NCI-H526 (cell line): ENCODE measurements around the gene S100A9.

Experiments used
- DNase-seq, 2 experiments: peaks; one replicate each; lab custom pipeline; 2025; lab: John Stamatoyannopoulos, UW

S100A9 gene

DNA sequence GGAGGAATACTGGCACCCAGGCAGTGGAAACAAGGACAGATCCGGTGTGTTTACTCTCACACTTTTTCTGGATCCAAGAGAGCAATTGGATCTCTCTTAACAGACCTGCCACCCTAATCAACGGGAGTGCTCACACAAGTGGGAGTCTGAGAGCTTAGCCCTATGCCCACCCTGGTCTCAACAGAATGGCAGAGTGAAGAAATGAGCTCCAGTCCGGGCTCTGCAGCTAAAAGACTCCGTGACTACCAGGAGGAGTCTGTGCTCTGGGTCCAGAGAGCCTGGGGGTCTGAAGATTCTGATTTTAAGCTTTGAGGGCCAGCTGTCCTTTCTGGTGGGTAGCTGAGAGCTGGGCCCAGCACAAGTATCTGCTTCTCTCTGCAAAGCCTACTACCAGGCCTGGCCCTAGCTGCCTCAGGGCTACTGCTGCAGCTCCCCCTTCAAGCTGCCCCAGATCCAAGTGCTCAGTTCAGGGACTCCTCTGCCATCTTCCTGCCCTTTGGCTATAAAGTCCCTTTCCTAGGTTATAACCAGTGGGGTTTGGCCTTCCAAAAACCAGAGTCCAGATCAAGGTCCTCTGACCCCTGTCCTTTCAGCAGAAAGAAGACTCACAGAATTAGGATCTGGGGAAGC, 3.9 kb downstream of the S100A9 start:
- DNase-seq, result no peak

DNA sequence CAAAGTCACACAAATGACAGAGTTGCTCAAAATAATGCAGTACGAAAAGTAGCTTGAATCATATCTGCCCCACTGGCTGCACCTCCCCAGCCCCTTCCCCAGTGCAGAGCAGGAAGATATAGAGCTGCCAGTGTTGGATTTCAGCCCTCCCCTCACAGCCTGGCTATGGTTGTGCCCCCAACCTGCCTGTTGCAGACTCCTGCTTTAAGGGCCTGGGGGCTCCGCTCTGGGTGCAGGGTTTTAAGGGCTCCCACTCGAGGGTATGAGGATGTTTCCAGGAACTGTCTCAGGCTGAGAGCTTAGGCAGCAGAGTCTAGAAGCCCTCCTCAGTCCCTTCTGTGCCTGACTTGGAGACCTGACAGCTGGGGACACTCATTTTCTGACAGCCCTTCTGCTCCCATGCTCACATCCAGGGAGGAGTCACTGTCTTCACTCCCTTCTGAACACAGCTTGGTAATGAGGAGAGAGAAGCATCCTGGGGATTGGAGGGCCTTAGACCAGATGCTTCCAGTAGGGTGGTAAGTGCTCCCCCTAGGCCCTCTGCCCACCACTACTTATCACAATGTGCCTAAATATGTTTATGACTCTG, 4.6 kb downstream of the S100A9 start:
- DNase-seq, result no peak

DNA sequence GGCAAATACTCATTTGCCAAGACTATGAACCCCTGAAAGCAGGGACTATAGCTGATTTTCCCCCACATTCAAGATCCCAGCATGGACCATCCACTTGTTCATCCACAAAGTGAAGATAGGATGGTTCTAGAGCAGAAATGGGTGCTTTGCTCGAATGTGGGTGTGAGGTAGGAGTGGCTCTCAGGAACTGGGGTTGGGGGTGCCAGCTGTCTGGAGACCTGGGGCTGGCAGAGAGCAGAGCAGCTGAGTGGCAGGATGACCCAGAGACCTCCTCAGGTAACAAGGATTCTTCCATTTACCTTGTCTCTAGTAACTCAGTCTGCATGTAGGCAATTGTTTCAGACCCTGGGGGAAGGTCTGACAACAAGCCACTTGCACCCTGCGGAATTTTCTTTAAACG, 6.0 kb downstream of the S100A9 start:
- no peak for DNase-seq

DNA sequence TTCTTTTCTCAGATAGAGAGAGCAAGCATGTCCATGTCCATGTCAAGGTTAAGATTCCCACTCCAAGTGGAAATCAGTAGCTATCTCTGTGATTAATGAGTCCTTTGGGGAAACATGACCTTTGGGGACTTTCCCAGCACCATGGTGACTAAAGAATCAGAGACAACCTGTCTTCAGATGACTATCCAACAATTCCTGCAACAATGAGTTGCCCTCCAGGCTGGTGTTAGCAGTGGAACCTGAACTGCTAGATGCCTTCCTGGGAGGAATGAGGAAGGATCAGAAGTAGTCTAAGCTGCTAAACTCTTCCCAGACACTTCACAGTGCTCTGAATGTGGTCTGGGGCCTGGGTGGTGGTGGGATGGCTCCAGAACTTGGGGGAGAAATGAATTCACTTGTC, 6.5 kb downstream of the S100A9 start:
- no peak for DNase-seq

DNA sequence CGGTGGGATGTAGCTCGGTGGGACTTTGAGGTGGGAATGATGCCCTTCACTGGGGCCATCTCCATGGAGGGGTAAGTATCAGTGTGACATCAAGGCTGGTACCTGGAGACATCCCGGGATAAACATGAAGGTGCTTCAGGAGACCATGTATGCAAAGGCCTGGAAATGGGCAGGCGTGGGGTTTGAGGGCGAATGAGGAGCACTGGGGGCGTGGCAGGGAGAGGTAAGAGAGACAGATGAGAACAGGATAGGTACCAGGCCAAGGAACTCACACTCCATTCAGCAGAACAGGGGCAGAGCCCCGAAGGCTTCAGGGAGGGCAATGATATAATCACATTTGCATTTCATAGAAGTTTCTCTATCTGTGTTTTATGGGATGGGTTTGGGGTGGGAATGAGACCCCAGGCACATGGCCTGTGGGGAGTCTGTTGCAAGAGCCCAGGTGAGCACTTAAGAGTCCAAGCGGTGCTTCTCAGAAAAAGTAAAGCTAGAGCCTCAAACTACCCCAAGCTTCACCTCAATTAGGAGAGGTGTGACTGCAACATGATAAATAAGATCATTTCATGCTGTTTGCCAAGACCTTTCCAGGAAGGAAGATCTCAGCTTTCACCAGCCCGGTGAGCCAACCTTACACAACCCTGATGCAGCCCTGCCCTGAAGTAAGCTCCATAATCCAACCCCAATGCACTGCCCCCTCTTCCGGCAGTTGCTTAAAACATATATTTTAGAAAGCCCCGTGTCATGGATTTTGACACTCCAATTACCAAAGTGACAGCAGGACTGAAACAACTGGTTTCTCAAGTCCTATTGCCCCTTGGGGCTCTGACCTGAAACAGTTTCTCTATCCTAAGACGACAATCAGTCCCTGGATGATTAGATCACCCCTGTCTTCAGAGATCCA, 7.4 kb downstream of the S100A9 start:
- DNase-seq, result no peak

DNA sequence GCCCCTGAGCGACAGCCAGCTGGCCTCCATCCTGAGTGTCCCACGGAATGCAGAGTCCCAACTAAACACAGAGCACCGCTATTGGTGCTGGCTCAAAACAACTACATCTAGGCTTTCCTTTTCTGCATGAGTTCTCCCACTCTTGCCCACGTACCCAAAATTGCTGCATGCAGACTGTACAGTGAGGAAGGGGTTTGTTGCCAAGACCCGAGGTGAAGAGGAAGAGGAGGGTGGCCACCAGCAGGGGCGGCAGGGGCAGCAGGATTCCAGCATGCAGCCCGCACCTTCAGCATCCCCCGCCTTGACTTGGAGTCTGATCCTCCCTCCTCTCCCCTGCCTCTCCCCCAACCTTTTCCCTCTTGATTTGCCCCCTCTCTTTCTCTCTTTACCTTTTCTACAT, 8.0 kb downstream of the S100A9 start:
- no peak for DNase-seq

DNA sequence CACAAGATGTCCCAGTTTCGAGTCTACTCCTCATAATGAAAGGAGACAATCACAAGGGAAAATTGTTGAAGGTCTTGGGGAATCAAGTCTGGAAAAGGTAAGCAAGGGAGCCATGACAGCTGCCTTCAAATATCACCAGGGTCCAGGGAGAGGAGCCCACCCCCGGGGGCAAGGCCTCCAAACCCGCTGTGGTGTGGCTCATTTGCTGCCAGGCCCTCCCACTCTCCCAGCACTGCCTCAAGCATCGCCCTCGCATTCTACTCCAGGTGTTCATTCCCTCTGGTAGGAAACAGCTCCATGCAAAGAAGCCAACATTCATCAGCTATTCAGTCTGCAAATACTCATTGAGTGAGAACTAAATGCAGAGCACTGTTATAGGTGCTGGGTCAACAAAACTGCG, 8.6 kb downstream of the S100A9 start:
- DNase-seq, result no peak

DNA sequence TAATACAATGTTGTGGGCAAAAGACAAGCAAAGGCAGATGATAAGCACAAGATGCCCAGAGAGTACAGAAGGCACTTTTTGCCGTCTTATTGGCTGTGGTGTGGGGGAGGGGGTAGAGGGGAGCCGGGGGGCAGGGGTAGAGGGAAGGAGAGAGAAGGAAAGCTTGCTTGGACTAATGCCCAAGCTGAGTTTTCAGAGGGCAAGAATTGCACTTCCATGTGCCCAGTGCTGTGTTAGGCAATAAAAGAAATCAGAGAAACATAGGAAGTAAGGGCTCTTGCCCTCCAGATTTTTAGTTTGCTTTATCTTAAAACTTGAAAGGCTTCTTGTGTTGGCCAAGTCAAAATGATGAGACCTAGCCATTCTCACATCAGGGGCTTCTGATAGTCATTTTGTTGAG, 9.4 kb downstream of the S100A9 start:
- DNase-seq, result no peak

DNA sequence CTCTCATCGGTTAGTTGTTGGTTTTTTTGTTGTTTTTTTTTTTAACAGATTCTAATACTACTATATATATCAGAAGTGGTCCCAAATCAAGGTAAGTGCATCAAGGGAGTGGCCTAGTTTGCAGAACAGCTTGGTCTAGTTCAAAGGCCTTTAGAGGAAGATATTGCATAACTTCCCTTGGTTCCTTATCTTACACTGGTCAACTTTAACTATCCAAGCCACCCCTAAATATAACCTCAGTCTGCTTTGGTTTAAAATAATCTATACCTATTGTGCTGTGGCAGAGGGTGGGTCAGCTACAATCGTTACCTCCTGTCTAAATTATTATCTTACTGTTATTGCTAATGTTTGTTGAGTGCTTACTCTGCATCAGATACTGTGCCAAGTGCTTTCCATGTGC, 10.8 kb downstream of the S100A9 start:
- DNase-seq, result no peak

DNA sequence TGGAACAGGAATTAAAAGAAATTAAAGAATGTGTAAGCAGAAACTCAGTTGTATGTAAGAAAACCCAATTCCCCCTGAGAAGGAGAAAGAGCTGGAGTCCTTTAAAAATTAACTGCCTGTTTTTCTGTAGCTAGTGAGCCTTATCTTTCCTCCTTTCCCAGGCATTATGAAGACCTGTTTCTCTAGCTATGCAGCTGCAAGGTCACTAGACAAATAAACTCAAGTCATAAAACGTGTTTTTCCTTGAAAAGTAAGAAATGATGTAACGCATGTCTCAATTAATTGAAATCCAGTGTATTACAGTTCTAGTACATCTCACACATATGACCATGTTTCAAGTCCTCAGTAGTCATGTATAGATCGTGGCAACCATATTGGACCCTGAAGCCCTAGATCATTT, 12.5 kb downstream of the S100A9 start:
- DNase-seq, result no peak

DNA sequence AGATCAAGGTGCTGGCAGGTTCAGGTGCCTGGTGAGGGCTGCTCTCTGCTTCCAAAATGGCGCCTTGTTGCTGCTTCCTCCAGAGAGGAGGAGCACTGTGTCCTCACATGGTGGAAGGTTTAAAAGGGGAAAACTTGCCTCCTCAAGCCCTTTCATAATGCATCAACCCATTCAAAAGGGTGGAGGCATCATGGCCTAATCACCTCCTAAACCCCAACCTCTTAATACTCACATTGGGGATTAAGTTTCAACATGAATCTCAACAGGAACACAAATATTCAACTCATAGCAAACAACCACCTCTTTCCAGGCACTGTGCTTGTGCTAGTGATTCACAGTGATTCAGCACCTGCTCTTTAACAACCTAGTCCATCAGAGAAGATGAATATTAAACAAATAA, 13.6 kb downstream of the S100A9 start:
- DNase-seq, result no peak

DNA sequence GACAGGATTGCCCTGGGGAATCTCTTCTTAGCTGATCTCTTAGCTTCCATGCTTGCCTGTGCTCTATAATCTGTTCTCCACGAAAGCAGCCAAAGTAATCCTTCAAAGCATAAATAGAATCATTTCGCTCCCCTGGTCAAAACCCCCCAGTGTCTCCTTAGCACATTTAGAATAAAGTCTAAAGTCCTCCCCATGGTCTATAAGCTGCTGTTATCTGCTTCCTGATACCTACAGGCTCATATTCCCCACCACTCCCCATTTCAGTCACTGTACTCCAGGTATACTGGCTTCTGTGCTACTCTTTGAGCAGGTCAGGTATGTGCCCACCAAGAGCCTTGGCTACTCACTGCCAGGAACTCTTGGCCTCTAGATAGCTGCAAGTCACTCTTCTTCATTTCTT, 14.9 kb downstream of the S100A9 start:
- DNase-seq, result no peak

DNA sequence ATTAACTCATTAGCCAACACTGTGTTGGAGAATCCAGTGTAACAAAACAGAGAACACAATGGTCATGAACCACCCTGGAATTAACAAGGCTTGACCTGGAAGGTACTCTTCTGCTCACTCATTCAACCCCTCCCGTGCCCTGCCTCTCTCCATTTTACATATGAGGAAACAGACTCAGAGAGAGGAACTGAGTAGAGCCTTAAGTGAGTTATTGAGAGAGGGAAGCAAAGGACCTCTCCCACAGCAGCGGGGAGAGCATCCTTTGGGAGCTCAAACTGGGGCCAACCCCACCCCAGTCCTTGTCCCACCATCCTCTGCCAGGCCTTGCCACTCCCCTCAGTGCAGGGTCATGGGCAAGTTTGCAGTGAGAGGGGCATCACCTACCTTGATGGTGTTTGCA, 16.4 kb downstream of the S100A9 start:
- DNase-seq, result no peak

DNA sequence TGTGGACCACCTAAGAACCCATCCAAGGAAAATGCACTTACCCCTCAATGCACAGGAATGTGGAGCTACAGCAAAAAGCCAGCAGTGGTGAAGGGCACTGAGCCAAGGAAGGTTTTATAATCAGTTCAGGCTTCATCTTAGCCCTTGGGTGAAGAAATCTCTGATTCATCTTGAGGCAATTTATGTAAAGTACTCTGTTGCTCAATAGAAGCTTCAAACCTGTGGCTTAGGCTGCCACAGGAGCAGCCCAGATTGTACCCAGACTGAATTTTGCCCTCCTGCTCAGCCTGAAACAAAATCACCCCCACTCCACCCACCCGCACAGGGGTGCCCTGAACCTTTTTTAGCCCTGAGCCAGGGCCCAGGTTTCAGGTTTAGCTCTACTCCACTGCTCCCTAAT, 17.9 kb downstream of the S100A9 start, which contains the start of gene S100A12:
S100A12 (minus strand) TSS at position 111 of the 400 bp plus-strand sequence. CDS start 1,029 bp downstream, outside the sequence.
- DNase-seq, result no peak

DNA sequence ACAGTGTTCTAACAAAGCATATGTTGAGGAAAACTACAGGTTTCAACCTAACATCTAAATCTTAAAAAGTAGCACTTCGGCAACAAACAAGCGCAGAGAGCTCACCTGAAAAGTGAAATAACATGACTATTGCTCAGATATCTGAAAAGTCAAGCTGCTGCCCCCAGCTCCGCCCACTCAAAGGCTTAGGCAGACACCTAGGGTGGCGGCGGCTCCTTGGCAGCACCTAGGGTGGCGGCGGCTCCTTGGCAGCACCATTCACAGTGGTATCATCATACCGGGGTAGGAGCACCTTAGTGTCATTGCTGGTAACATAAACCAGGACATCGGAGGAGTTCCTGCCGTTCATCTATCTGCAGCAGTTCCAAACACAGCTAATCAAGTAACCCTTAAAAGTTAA, 21.9 kb downstream of the S100A9 start:
- no peak for DNase-seq

DNA sequence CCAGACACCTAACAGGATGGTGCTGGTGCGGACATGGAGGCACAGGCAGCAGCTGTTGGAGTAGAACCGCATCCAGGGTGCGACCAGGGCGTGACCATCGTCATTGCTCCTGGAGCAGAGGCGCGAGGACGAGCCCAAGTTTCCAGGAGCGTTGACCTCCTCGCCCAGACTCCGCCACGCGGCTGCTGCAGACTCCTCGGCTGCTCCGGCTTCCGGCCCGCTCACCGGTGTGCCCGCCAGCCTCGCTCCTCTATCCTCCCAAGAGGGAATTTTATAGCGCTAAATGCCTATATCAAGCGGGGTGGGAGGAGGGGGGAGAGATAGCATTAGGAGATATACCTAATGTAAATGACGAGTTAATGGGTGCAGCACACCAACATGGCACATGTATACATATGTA, 23.1 kb downstream of the S100A9 start:
- no peak for DNase-seq

DNA sequence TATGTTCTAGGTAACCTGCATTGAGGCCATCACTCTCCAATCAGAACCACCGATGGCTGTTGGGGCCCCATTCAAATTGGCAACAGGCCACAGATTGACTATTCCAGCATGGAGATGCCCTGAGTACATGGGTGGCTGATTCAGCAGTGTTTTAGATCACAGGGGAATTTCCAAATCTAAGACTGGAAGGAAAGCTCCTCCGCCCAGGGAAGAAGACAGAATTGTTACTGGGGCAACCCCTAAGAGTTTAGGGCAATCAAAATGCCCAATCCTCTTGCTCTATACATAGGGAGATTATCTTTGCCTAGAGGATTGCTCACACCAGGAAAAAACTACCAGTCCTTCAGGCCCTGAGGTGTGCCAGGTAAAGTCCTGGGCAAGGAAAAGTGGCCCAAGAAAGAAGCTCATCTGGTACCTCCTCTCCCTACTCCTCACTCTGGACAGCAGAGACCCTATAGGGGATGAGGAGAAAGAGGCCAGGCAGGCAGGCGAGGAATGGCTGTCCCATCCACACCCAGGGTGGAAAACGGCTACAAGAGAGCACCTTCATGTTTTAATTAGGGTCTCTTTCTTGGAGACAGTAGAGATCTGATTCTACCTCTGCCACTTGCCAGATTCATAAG, 27.4 kb downstream of the S100A9 start:
- no peak for DNase-seq

DNA sequence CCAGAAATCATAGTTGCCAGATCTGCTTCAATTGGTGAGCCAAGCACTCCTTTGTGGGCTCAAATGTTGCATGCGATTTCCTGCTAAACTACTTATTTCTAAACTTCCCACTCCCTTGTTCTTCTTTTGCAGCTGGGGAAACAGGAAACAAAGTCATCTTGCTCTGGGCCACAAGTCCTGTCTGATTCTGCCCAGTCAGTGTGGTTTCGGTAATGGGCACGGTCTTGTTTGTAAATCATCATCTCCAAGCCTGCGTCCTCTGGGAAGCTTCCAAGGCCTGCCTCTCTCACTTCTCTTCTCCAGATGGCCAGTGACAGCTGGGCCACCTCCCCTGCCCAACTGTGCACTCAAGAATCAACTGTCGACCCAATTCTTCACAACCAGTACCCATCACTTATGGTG, 28.8 kb downstream of the S100A9 start:
- DNase-seq, result no peak

DNA sequence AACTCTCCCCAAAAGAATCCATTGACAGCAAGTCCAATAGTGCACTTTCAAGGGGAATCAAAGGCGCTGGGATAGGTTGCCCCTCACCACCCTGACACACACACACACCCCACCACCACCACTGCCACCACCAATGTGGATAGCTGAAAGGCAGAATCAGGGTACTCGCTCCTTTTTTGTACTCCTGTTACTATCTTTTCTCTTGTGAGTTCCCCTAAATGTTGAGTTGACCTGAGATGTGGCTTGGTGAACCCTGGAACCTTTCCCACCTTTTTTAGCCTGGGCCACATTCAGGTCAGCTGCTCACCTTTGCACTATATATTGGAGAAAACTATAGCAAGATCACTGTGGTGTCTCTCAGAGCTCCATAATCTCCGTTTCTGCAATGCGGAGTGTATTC, 29.3 kb downstream of the S100A9 start:
- DNase-seq, result no peak

DNA sequence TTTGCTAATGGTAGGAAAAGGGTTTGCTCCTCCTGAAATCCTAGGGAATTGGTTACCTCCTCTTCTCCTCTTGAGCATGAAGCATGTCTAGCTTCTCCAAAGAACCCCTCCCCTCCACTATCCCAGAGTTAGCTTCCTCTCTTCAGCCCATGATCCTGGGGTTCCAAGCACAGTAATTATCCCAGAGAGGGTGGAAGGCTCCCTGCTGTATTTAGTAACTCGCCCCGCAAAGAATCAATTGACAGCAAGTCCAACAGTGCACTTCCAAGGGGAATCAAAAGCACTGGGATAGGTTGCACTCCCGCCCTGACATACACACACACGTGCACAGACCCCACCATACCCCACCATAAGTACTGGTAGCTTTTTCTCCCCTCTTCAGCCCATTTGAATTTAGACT, 30.1 kb downstream of the S100A9 start:
- no peak for DNase-seq

DNA sequence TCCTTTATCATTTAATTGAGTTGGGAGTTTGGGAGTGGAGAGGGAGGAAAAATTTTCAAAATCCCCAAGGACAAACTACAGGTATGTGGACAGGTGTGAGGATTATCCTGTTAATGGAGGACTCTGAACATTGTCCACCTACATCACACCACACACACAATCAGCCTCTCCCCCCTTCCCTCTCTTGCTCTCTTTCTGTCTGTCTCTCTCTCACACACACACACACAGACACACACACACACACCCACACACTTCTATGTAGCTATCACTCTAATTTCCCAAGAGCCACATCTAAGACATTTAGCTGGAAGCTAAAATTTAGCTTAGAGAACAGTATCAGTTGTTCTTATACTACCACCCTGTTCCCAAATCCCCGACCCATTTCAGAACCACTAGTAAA, 31.7 kb downstream of the S100A9 start:
- DNase-seq, result no peak

DNA sequence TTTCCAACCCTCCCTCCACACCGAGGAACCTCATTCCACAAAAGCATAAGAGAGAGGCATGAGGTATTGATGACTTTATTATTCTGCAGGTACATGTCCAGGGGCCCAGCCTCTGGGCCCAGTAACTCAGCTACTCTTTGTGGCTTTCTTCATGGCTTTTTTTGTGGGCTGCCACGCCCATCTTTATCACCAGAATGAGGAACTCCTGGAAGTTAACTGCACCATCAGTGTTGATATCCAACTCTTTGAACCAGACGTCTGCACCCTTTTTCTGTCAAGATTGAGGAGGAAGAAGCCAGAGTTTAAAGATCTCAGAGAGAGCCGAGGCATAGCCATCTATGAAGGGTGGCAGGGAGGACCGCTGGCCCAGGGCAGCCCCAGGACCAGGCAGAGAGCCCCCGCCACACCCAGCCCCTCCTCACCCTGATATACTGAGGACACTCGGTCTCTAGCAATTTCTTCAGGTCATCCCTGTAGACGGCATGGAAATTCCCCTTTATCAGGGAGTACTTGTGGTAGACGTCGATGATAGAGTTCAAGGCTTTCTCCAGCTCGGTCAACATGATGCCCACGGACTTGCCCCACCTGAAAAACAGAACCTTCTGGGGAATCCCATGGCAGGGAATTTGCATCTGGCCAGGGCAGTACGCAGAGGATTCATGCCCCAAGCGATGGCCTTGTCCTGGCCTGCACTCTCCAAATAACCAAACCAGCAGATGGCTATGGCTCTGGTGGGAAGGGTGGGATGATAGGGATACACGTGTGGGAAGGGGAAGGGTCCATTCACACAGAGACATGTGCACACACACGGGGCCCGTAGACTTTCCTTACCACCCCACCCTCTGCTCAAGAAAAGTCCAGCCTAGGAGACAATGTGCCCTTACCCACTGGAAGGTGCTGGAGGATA, 32.6 kb downstream of the S100A9 start:
- DNase-seq, result no peak
